ENCODE measurements around the gene PHLDB3.

GRCh38 chr19:43504426-43505185 is at the start of gene PHLDB3:
- TF ChIP-seq CTCF (conservative IDR thresholded peaks at IDR 0.05; ENCODE audit: low read length) (peak; percentile 6; the same call in 1 of the 2 replicates), EZH2phosphoT487 (IDR thresholded peaks at IDR 0.05; ENCODE audit: borderline replicate concordance, low read depth, low read length) (no peak)

Measured in OCI-LY7 (cell line).